Hypothalamus (tissue), 51 donors: Measurements from ENCODE around the gene PA2G4.

Experiments
- DNase-seq, 51 donors: peaks; one replicate each; lab custom pipeline; 2025; lab: John Stamatoyannopoulos, UW

The PA2G4 gene

DNA sequence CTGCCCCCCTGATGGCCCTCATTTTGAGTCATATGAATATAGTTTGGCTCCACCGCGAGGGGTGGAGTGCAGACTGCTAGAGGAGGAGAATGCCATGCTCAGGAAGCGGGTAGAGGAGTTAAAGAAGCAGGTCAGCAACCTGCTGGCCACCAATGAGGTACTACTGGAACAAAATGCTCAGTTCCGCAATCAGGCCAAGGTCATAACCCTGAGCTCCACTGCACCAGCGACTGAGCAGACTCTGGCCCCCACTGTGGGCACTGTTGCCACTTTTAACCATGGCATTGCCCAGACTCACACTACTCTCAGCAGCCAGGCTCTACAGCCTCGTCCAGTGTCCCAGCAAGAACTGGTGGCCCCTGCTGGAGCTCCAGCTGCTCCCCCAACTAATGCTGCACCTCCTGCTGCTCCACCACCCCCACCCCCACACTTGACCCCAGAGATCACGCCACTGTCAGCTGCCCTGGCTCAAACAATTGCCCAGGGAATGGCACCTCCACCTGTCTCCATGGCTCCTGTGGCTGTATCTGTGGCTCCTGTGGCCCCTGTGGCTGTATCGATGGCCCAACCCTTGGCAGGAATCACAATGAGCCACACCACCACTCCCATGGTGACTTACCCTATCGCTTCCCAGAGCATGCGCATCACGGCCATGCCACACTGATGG is 17.0 kb downstream of the PA2G4 start:
- no peak for DNase-seq

DNA sequence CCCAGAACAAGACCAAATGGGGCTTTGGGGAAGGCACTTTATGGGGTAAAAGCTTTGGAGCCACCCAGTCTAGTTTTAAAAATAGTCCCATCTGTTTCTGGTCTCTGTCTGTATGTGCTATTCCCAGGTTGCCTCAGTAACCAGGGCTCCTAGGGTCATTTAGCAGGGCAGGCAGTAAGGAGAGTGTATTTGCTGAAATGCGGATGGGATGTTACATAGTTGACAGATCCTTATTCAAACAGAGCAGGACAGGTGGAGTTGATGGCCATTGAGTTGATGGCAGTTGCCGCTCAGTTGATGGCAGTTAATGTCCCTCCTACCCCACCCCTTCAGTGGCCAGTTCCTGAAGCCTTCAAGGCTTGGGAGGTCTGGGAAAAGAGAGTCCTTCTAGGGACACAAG is 18.3 kb downstream of the PA2G4 start:
- no peak for DNase-seq

DNA sequence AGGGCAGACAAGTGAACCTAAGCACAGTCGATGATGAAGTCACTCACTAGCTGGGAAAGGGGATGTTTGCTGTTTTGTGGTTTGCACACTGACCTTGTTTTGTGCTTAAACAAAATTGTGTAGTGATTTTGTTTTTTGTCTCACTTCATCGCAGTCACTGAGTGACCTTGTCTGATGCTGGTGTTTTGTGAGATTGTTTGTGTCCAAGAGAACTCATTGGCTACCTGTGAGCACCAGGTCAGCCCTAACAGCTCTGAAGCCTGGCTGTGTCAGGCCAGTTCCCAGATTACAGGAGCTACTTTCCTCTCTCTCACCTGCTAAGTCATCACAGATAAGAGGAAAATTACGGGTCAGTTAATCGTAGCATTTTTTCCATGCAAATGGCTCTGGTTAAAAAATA is 19.8 kb downstream of the PA2G4 start:
- DNase-seq, result no peak

DNA sequence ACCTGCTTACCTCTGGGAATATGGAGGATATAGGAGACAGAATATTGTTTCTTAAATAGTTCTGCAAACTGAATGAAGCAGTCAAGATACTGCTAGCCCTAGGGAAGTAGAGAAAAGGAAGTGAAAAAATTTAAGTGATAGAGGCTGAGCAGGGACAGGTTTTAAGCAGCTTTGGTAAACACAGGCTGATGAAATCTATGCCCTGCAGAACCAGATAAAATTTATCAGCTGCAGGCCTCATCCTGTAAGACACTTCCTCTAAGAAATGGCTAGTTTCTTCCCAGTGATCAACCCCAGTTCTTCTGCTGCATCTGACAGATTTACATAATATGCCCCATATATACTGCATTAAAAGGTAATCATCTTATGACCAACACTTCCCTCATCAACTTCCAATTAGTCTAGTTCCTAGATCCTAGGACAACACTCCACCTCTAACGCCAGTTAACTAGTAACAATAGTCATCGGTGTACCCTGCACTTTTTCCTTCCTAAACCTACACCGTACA is 22.4 kb downstream of the PA2G4 start:
- peak in 2 of 51 donors; percentile 4 to 38 for DNase-seq

DNA sequence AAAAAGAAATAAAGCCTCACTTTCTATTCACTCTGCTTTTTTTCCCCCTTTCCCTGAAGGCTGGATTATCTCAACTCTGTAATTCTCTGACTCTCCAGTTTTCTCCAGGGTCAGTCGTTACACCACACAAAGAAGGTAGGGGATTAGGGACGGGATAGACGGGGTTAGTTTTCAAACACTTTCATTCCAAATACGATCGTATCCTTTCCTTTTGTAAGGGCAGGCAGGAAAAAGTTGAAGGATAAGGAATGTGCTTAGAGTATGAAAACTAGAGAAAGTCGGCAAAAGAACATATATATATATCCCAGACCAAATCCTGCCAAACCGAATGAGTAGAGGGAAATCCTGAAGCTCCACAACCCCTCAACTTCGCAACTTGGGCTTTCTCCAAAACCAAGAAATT is 23.1 kb downstream of the PA2G4 start:
- no peak for DNase-seq

DNA sequence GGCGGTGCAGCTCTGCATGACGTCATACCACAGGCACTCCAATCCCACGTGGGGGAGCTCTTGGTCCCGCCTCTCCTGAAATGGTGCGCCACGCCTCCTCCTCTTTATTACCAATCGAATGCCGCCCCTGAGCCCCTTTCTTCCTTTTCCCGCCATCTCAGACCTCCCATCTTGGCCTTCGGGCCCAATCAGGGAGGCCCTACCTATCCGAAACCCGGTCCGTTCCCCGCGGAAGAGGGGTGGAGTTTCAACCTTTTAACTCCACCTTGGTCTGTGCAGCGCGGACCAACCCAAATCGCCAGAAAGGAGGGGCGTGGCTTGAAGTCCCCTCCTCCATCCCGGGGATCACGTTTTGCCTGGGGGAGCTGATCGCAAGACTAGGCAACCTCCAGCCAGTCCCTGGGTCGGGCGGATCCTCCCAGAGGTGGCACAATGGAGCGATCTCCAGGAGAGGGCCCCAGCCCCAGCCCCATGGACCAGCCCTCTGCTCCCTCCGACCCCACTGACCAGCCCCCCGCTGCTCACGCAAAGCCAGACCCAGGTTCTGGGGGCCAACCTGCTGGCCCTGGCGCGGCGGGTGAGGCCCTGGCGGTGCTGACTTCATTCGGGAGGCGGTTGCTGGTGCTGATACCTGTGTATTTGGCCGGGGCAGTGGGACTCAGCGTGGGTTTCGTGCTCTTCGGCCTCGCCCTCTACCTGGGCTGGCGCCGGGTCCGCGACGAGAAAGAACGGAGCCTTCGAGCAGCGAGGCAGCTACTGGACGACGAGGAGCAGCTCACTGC is 23.7 kb downstream of the PA2G4 start, which contains the start of gene ESYT1:
ESYT1 (plus strand) TSS at position 380 of the 782 bp plus-strand sequence; CDS start at position 433, 53 bp downstream.
- DNase-seq, result peak; percentile 57 to 99 (median 92)

DNA sequence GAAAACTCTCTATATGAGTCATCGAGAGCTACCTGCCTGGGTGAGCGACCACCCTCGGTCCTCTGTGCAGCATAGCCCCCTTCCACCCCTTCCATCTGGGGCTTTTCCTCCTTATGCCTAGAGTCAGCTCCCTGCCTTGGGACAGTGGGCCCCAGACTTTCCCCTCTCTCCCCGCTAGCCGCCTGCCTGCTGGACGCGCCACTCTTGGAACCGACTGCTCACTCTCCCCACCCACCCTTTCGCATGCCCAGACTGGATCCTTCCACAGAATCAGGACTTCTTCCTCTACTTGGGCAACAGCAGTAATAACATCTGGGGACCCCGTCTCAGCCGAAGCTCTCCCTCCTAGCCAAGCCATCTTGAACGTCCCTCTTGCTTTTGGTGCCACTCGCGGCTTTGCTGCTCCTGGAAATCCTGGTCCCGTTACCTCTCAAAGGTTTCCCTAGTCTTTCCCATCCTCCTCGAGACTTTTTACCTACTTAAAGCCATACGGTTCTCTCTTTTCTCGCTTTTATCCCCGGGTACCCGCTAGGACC is 24.4 kb downstream of the PA2G4 start:
- DNase-seq, result peak in 17 of 51 donors; percentile 8 to 55 (median 33)

DNA sequence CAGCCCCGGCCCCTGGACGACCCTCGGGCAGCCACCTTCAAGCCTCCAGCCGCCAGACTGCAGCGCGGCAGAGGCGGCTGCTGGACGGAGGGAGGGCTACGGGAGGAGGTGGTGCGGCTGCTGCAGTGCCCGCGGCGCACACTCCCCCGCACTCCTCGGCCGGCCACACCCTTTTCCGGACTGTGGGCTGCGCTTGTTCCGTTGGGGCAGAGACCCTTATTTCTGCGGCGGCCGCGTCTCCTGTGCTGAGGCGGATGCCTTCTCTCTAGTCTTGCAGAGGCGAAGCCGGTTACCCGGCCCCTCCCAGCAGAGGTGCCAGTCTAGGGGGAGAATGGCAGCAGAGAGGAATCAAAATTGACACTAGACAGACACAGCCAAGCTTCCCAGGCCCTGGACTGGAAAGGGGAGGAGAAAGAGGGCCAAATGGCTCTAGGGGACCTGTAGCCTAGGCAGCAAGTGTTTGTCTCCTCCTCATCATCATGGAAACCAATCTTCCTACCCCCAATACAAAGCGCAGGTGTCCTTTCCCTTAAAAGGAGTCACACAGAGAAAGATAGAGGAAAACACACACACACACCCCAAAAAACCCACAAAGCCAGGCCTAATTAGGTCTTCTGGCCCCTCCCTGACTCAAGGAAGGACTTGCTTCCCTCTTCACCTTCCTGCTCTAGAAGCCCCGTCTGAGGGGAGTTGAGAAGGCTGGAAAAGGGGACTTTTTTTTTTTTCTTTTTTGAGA is 25.0 kb downstream of the PA2G4 start:
- DNase-seq, result peak in 23 of 51 donors; percentile 13 to 55 (median 32)

DNA sequence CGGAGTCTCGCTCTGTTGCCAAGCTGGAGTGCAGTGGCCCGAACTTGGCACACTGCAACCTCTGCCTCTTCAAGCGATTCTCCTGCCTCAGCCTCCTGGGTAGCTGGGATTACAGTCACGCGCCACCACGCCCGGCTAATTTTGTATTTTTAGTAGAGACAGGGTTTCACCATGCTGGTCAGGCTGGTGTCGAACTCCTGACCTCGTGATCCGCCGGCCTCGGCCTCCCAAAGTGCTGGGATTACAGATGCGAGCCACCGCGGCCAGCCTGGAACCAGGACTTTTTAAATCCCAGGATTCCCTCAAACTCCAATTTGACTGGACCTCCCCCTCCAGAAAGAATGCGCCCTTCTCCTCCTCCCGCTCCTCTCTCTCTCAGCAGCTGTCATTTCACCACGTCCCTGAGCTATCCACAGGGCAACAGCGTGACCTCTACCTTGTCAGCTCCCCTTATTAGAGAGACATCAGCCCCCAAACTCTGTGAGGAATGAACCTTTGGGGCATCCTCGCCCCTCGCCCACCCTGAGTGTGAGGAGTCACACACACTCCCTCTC is 25.7 kb downstream of the PA2G4 start:
- peak in 1 of 51 donors; percentile 3 for DNase-seq

DNA sequence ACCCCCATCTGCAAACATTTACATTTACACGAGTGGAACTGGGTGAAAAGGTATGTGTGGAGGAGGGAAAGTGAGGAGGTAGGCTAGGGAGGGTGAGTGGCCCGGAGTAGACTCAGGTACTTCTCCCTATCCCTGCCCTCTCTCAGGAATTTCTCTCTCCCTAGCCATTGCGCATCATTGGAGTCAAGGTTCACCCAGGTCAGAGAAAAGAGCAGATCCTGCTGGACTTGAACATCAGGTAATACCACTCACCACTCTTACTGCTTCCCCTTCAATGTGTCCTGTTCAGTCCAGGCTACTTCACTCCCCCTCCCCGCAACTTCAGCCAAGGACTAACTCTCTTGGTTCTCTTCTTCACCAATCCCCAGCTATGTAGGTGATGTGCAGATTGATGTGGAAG is 26.5 kb downstream of the PA2G4 start:
- DNase-seq, result no peak

DNA sequence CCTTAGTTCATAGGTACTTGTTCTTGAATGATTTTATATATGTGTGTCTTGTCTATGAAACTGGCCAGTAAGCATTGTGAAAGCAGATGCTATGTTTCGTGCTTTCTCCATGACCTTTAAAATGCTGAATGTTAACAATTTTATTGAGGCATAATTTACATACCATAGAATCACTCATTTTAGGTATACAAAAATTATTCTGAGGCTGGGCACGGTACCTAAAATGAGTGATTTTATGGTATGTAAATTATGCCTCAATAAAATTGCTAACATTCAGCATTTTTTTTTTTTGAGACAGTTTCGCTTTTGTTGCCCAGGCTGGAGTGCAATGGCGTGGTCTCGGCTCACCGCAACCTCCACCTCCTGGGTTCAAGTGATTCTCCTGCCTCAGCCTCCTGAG is 30.5 kb downstream of the PA2G4 start:
- DNase-seq, result no peak

DNA sequence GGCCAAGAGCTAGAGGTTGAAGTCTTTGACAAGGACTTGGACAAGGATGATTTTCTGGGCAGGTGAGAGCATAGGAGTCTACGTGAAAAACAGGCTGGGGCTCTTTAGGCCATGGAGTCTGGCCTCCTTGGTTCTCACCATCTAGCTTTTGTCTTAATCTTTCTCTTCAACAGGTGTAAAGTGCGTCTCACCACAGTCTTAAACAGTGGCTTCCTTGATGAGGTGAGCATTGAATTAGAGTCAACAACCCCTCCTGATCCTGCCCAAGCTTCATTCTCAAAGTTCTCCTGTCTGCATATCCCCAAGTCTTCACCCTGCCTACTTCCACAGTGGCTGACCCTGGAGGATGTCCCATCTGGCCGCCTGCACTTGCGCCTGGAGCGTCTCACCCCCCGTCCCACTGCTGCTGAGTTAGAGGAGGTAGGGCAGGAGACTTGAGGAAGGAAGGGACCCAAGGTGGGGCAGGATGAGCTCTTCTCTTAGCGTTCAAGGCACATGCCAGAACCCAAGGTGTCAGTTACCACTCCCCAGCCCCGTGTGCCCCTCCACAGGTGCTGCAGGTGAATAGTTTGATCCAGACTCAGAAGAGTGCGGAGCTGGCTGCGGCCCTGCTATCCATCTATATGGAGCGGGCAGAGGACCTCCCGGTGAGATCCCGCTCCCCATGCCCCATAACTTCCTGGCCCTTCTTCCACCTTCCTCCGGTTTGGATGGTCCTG is 33.7 kb downstream of the PA2G4 start:
- no peak for DNase-seq

DNA sequence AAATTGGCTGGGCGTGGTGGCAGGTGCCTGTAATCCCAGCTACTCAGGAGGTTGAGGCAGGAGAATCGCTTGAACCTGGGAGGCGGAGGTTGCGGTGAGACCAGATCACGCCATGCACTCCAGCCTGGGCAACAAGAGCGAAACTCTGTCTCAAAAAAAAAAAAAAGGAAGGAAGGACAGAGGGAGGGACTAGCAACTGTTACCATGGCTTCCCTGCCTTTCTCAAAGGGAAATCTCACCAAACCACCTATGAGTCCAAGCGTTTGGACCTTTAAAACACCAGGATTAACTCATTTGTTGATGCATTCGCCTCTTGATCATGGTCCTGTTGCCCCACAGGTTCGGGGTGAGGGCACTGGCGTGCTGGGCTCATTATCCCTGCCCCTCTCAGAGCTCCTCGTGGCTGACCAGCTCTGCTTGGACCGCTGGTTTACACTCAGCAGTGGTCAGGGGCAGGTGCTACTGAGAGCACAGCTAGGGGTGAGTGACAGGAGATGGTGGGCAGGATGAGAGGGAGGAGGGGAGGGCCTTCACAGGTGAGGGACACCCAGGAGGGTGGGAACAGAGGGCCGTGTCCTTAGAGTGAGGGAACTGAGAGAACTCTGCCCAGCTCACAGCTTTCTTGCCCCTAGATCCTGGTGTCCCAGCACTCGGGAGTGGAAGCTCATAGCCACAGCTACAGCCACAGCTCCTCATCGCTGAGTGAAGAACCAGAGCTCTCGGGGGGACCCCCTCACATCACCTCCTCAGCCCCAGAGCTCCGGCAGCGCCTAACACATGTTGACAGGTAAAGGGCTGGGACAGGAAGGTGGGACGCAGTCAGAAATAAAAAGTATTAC is 37.8 kb downstream of the PA2G4 start:
- DNase-seq, result no peak

DNA sequence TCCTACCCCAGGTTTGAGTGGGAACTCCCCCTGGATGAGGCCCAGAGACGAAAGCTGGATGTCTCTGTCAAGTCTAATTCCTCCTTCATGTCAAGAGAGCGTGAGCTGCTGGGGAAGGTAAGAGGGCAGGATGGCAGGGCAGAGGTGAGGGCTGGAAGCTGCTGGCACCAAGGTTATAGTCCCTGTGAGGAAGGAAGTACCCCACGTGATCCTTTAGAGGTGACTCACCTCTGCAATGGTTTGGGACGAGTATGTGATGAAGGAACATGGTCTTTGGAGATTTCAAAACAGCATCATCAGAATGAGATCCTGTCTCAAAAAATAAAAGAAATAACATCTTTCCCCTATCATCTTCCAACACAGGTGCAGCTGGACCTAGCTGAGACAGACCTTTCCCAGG is 38.9 kb downstream of the PA2G4 start:
- no peak for DNase-seq

DNA sequence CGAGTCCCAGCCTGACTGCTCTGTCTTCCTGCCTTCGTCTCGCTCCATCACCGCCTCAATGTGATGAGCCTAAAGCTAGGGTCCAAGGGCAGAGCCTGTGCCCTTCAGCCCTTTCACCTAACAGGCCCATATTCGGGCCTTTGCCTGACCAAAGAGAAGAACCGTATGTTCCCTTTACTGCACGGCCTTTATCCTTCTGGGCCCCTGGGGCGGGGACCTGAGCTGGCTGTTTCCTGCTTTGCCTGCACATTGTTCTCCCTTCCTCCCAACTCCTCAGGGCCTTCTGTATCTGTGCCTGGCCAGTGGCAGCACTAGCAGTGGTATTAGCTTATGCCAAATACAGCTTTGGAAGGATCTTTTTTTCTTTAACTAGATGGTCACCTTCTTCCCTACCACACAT is 39.5 kb downstream of the PA2G4 start:
- no peak for DNase-seq

DNA sequence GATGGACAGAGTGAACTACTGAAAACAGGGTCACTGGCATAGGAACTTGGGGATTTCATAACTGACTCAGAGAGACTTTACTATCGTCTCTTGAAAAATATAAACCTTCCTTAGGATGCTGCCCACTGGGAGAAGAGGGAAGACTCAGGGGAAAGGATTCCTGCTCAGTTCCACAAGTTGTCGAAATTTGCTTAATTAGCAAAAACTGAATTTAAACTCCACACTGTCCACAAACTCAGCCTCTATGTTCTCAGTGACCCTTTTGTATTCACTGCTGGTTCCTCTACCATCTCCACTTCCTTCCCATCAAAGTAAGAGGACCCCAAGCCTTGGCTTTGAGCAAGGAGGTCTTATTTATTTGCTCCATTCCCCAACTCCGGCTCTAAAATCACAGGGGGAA is 40.9 kb downstream of the PA2G4 start:
- no peak for DNase-seq

DNA sequence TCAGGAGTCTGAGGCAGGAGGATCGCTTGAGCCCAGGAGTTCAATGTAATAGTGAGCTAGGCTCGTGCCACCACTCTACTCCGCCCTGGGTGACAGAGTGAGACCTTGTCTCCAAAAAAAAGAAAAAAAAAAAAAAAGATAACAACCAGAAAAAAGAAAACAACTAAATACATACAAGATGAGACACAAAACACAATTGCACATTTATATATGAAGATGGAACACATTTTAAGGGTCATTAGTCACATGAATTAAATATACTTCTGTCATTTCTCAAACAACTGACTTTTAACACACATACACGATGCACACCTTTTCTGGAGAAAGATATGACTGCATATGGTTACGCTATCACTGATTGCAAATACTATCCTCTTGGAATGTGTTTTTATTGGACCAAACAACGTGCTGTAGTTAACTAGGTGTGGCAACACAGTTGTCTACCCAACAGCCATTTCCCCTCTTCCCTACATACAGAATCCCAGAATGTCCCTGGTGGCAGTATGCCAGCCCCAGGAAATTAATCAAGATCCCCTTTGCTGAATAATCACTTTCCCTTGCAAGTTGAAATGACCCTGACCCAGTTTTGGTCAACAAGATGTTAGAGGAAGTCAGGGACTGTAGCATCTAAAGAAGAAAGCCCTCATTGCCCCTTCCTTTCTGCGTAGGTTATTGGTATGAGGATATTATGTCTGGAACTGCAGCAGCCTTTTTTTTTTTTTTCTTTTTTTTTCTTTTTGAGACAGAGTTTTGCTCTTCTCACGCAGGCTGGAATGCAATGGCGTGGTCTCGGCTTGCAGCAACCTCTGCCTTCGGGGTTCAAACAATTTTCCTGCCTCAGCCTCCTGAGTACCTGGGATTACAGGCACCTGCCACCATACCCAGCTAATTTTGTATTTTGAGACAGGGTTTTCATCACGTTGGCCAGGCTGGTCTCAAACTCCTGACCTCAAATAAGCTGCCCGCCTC is 42.4 kb downstream of the PA2G4 start:
- no peak for DNase-seq

DNA sequence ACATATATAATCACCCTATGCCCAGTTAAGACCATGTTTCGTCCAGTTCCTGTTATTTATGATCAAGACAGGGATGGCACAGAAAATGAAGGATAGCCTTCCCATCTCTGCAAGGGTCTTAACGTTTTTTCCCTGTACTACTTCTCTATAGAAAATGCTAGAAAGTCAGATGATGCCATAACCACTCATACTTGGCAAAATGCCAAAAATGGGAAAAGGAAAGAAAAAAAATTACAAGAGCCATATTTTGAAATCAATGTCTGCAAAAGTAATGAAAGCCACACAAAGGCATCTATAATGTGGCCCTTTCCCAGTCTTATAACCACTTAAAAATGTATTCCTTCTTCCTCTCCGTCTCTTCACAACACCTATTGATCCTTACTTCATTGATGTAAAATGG is 46.2 kb downstream of the PA2G4 start:
- no peak for DNase-seq
